ENCODE results near the gene ZBTB46.

Gene ZBTB46

DNA sequence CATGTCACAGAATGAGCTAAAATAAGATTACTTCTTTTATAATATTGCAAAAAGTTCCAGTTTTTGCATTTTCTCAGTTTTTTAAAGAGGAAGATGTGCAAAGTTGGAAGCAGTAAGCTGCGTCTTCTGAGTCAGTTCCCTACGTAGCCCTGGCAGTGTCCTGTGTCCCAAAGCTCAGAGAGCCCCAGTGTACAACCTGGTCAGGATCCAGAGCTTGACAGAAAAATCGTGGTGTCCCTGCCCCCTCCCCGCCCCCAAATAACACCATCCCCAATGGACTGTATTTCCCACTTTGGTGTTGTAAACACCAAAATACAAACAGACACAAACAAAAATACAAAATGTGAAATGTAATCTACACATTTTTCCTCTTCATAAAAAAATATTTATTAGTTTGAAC, 86.9 kb downstream of the ZBTB46 start:
- no peak for DNase-seq

DNA sequence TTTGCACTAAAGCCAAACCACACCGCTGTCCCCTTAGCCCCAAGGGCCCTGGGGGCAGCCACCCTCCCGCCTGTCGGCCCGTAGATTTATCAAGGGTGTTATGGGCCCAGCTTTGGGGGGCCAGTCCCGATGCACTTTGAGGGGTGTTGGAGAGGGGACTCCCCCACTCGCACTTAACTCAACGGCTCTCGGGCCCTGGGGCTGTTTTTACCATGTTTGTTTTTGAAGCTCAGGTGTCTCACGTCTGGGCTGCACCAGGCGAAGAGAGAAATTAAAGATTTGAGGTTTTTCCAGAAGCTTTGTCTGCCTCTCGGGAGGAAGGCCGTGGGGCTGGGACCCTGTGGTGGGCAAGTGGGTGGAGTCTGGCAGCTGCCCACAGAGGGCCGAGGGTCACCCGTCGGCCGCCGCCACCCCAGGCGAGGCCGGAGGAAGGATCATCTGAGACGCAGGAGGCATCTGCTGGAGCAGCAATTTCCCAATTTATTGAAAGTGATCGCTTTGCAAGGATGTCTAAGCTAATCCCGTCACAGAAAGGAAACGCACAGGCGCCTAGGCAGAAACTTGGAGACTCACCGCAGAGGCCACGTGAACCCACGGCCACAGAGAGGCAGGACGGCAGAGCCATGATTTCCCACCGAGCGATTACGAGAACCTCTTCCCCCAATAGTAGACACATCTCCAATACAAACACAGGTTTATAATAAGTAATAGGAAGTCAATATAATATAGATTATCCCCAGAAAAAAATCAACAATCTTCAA, 87.7 kb downstream of the ZBTB46 start:
- DNase-seq: no peak

DNA sequence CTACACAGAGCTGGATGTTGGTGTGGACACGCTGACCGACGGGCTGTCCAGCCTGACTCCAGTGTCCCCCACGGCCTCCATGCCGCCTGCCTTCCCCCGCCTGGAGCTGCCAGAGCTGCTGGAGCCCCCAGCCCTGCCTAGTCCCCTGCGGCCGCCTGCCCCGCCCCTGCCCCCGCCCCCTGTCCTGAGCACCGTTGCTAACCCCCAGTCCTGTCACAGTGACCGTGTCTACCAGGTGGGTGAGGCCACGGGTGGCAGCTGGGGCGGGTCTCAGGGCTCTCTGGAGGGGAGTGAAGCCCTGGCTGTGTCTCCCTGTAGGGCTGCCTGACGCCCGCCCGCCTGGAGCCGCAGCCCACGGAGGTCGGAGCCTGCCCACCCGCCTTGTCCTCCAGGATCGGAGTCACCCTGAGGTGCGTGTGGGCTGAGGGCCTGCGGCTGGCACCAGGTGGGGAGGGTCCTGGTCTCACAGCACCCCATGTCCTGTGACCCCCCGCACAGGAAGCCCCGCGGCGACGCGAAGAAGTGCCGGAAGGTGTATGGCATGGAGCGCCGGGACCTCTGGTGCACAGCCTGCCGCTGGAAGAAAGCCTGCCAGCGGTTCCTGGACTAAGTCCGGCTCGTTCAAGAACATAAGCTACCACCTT, 88.6 kb downstream of the ZBTB46 start:
- no peak for DNase-seq

DNA sequence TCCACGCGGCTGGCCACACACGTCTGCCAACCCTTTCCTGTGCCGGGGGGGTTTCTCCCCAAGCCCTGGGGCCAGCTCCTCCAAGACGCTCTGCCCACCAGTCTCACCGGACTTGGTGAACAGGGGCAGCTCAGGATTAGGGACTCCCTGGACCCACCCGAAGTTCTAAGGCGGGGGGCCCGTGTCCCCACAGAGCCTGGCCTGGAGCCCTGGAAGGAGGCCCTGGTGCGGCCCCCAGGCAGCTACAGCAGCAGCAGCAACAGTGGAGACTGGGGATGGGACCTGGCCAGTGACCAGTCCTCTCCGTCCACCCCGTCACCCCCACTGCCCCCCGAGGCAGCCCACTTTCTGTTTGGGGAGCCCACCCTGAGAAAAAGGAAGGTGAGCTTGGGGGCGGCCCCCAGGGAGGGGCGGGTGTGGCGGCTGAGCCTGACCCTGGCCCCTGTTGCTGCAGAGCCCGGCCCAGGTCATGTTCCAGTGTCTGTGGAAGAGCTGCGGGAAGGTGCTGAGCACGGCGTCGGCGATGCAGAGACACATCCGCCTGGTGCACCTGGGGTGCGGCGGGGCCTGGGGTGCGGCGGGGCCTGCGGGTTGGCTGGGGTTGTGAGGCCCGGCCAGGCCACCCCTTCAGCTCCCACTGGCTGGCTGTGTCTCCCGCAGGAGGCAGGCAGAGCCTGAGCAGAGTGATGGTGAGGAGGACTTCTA, 89.2 kb downstream of the ZBTB46 start:
- DNase-seq: no peak

DNA sequence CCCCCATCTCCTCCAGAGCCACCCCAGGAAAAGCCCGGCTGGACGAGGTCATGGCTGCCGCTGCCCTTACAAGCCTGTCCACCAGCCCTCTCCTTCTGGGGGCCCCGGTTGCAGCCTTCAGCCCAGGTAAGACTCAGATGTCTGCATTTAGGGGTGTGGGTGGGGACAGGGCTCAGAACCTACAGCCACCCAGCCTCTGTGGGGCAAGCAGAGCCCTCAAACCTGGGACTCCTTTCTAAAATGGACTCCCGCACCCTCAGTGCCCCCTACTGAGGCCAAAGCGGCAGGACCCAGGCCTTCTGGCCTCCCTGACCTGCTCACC, 89.7 kb downstream of the ZBTB46 start:
- no peak for DNase-seq

DNA sequence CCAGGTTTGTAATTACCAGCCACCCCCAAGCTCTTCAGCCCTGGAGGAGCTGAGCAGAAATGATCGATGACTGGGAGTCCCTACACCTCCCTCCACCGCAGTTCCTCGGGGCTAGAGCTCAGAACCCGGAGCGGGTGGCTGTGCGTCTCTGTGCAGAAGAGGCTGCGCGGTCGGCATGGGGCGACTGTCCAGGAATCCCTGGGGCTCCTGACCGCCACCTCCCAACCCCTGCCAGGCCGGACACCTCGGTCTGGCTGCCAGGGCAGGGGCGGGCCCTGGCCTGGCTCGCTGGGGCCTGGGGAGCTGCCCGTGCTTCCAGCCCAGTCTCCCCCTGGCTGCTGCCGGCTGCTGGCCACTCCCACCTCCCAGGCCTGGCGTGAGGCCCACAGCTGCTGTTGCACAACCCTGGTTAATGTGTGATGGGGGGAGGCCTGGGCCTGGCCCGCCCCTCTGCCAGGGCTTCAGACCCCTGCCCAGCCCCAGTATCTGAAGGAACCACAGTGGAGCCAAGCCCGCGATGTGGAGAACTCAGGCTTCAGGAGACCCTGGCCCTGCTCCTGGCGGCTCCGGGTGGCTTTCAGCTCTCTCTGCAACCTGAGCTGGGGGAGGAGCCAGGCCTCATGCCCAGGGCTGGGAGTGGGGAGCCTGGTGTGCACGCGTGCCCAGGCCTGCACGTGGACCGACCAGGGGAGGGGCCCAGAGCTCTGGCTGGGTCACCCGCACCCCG, 90.3 kb downstream of the ZBTB46 start:
- DNase-seq: peak; percentile 32

DNA sequence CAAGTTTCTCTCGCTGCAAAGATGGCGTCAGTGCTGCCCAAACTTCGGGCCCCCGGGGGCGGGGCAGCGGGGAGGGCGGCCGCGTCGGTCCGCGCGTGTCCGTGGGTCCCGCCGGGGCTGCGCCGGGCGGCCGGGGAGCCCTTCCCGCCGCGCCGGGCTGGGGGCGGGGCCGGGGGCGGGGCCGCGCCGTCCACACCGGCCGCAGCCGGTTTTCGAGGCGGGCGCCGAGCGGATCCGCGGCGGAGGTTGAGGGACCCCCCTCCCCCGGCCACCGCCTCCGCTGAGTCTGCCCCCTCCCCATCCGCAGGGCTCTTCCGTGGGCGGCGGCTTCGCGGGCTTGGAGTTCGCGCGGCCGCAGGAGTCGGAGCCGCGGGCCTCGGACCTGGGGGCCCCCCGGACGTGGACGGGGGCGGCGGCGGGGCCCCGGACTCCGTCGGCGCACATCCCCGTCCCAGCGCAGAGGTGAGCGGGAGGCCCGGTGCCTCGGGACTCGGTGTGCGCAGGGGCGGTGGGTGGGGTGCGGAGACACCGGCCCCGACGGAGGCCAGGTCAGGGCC, 90.9 kb downstream of the ZBTB46 start:
- DNase-seq: peak; percentile 43

DNA sequence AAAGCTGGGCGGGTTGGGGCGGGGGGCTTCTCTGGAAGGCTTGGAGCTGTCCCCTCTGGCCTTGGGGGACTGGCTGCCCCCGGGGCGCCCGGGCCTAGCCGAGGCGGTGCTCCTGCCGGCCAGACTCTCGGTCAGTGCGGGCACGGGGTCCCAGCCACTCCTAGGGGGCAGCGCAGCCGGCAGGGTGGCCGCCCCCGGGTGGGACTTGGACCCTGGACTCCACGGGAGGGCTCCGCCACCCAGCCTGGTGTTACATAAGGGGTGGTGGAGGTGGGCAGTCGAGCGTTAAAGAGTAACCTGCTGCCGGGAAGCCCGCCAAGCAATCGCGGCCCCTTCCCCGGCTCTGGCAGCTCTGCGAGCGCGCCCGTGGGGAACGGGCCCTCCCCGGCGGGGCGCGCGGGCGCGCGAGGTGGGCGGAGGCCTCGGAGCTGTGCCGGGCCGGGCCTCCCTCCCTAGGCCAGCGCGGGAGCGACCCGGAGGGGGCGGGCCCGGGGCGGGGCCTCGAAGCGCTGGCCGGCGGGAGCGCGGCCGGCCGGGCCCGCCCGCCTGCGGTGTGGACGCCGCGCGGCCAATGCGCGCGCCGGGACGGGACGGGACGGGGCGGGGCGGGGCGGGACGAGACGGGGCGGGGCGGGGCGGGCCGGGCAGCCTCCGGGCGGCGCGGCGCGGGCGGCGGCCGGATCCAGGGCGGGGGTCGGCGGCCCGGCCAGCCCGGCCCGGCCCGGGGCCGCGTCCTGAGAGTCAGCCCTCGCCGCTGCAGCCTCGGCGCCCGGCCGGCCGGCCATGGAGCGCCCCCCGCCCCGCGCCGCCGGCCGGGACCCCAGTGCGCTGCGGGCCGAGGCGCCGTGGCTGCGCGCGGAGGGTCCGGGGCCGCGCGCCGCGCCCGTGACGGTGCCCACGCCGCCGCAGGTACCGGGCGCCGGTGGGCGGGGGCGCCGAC, 91.7 kb downstream of the ZBTB46 start, which contains the start of gene SLC2A4RG:
SLC2A4RG (plus strand) TSS at position 647 of the 940 bp plus-strand sequence; CDS start at position 784, 137 bp downstream.
- peak; percentile 66 for DNase-seq

DNA sequence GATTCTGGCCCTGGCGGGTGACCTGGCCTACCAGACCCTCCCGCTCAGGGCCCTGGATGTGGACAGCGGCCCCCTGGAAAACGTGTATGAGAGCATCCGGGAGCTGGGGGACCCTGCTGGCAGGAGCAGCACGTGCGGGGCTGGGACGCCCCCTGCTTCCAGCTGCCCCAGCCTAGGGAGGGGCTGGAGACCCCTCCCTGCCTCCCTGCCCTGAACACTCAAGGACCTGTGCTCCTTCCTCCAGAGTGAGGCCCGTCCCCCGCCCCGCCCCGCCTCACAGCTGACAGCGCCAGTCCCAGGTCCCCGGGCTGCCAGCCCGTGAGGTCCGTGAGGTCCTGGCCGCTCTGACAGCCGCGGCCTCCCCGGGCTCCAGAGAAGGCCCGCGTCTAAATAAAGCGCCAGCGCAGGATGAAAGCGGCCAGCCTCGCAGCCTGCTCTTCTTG, 92.4 kb downstream of the ZBTB46 start:
- DNase-seq: peak; percentile 41

DNA sequence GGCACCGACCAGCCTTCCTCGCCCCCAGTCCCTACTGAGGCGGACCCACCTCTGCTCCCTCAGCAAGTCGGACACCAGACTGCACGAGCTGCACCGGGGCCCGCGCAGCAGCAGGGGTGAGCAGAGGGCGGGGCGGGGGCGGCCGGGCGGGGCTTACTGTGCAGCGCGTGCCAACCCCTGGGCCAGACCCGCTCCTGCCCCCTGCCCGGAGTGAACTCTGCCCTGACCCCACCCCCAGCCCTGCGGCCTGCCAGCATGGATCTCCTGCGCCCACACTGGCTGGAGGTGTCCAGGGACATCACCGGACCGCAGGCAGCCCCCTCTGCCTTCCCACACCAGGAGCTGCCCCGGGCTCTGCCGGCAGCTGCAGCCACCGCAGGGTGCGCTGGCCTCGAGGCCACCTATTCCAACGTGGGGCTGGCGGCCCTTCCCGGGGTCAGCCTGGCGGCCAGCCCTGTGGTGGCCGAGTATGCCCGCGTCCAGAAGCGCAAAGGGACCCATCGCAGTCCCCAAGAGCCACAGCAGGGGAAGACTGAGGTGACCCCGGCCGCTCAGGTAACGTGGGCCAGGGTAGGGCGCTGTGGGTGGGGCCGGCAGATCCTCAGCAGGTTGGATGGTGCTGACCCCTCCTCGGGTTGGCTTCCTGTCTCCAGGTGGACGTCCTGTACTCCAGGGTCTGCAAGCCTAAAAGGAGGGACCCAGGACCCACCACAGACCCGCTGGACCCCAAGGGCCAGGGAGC, 92.9 kb downstream of the ZBTB46 start:
- peak; percentile 42 for DNase-seq

DNA sequence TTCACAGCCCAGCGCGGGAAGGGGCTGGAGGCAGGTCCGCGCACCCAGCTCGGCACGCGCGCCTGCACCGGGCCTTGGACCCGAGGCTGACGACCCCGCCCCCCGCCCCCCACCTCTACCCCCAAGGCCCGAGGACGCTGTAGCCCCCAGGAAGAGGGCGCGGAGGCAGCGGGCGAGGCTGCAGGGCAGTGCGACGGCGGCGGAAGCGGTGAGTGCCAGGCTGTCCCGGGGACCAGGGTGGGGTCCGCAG, 93.4 kb downstream of the ZBTB46 start:
- no peak for DNase-seq

DNA sequence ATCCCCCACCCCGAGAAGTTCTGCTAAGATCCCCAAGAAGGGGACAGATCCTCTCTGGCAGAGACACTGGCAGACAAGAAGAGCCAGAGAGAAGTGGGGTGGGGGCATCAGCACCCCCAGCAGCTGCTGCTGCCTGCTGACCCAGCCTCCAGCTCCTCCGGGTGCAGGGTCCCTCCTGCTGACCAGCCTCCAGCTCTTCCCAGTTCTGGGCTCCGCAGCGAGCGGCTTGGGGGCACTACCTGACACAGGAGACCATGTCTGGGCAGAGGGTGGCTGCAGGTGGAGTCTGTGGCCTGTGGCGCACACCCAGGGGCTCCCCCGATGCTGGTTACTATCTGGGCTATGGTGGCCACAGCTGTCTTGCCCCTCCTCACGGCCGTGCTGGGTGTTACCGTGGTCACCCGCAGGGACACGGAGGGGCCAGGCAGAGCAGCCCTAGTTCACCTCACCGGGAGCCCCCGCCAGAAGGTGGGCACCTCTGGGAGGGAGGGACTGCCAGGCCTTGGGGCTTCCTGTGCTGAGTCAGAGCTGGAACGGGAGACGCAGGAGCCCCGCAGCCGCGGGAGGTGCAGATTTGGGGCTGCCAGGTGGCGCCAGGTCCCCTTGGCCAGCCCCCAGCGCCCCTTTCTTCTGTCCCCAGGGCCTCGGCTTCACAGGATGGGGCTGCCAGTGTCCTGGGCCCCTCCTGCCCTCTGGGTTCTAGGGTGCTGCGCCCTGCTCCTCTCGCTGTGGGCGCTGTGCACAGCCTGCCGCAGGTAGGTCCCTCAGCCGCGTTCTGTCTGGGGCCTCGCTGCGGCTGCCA, 94.0 kb downstream of the ZBTB46 start:
- DNase-seq: peak; percentile 49

DNA sequence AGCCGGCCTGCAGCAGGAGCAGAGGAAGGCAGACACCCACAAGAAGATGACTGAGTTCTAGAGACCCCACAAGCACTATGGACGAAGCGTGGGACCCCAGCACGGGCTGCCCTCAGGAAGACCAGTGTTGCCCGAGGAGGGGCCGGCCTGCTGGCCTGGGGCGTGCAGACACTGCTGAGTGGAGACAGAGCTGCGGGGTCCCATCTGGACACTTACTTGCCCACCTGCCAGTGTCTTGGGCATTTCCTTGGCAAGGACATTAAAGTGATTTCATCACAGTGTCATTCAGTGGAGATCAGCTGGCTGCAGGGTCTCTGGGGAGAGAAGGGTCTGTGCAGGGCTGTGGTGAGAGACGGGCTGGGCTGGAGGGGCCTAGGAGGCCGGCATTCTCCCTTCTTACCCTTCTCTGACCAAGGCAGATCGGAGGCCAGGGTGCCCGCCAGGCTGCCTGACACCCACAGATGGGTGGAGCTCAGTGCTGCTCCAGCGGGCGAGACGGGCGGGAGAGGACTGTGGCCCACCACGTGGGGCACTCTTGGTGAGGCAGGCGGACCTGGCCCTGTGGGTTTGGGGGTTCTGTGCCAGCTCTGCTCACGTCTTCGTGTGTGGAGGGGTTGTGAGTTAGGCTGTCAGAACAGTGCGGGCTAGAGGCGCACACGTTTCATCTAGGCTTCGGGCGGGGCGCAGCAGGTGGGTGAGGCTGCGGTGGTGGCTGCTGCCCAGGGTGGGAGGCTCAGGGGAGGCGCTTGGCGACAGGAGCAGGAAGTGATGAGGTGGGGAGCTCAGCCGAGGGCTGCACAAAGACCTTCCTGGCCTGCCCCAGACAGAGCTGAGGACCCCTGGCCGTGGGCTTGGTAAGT, 95.0 kb downstream of the ZBTB46 start, which contains the start of gene LIME1:
LIME1 (plus strand) TSS at position 806 of the 860 bp plus-strand sequence. CDS start 886 bp downstream, outside the sequence.
- DNase-seq: peak; percentile 62

DNA sequence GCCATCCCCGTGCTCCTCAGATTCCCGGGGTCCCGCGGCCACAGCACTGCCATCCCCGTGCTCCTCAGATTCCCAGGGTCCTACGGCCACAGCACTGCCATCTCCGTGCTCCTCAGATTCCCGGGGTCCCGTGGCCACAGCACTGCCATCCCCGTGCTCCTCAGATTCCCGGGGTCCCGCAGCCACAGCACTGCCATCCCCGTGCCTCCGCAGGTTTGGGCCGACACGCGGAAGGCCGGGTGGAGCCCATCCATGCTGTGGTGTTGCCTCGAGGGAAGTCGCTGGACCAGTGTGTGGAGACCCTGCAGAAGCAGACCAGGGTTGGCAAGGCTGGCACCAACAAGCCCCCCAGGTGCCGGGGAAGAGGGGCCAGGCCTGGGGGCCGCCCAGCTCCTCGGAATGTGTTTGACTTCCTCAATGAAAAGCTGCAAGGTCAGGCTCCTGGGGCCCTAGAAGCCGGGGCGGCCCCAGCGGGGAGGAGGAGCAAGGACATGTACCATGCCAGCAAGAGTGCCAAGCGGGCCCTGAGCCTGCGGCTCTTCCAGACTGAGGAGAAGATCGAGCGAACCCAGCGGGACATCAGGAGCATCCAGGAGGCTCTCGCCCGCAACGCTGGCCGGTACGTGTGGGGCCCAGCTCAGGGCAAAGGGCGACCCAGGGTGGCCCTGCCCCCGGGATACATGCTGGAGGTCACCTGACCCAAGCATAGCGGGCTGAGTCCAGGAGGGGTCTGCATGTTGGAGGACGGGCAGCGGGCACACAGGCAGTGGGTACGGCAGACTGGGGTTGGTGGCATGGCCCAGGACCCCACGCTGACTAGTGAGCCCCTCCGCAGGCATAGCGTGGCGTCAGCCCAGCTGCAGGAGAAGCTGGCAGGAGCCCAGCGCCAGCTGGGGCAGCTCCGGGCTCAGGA, 95.9 kb downstream of the ZBTB46 start:
- no peak for DNase-seq

DNA sequence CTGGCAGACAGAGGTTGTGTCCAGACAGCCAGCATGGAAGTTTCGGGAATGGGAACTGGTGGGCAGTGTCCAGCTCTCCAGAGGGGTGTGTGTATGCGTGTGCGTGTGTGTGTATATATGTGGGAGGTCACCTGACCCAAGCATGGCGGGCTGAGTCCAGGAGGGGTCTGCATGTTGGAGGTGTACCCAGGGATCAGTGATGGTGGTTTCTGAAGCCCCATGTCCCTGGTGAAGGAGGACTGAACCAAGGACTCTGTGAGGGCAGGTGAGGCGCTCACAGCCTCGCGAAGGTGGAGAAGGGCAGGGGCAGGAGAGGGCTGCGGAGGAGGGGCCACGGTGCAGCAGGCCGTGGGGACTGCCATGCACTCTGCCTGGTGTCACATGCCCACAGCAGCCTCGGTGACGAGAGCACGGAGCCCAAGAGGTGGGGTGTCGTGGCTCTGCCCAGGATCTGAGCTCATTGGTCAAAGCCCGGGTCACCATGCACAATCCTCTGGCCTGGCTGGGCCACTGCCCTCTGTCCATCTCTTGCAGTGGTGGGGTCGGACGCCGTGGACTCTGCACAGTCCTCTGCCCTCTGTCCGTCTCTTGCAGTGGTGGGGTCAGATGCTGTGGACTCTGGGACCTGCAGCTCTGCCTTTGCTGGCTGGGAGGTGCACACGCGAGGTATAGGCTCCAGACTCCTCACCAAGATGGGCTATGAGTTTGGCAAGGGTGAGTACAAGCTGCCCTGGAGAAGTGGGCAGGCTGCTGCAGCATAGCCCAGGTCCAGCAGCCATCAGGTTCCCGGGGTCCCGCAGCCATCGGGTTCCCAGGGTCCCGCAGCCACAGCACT, 96.7 kb downstream of the ZBTB46 start:
- DNase-seq: no peak

DNA sequence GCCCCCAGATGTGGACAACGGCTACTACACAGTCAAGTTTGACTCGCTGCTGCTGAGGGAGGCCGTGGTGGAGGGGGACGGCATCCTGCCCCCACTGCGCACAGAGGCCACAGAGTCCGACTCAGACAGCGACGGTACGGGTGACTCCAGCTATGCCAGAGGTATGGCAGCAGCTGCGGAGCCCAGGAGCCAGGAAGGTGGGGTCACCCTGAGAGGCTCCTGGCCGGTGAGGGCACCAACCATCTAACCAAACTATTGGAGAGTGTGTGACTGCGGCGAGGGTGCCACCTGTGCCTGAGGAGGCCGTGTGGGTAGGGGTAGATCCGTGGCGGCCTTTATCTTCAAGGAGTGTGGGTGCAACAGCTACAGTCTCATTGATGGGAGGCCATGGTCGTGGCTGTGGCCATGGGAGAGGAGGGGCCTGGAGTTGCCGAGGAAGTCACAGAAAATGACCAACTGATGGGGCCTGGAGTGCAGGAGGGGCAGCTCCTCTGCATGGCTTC, 97.4 kb downstream of the ZBTB46 start:
- DNase-seq: no peak

DNA sequence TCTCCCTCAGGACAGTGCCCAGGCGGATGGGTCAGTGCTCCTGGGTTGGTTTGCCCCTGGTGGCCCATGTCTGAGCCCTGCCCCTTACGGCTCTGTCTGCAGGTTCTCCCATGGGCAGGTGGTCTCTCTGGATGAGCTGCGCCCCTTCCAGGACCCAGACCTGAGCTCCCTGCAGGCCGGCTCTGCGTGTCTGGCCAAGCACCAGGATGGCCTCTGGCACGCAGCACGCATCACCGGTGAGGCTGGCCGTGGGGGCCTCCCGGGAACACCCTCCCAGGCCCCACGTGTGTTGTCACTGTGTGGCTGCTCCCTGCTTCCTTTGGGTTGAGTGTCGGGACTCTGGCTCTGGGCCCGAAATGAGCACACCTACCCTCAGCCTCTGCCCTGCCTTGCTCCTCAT, 97.9 kb downstream of the ZBTB46 start:
- no peak for DNase-seq

Data from stimulated activated CD4-positive, alpha-beta T cell treated with anti-CD3 and anti-CD28 coated beads, Interleukin-4, amount 100 ng/mL, for 1 hour (primary cell).